NB4 (cell line): Measurements from ENCODE around the gene SCLY.
"Not testable (repeated sequence)": the region's sequence is repeated elsewhere in the genome, so short reads cannot be mapped to it uniquely, and the experiment has no call there.

Experiments used
- DNase-seq: peaks from one replicate; pipeline ENCODE4 v3.0.0; 2010; ENCODE audit warnings: low read depth
- H3K4me3 ChIP-seq: one replicate; pipeline ENCODE4 v1.5.1; 2011; ENCODE audit warnings: mild to moderate bottlenecking, low read depth, low read length, moderate library complexity
- MYC ChIP-seq: IDR thresholded peaks from 2 replicates; pipeline ENCODE4 v1.6.1; 2011; ENCODE audit warnings: low read depth, low read length
- POLR2A ChIP-seq: IDR thresholded peaks from 2 replicates; pipeline ENCODE4 v1.6.1; 2011; ENCODE audit warnings: mild to moderate bottlenecking; ENCODE audit not compliant: insufficient read length; ENCODE audit errors: extremely low read depth
- TF ChIP-seq, protein P1 (sequence below): IDR thresholded peaks from 2 replicates; pipeline ENCODE4 v1.6.1; 2011; ENCODE audit warnings: low read depth, low read length
- TF ChIP-seq, protein P2 (sequence below): IDR thresholded peaks from one replicate; pipeline ENCODE4 v1.5.1; 2012; ENCODE audit warnings: low read depth, low read length

The SCLY gene

DNA sequence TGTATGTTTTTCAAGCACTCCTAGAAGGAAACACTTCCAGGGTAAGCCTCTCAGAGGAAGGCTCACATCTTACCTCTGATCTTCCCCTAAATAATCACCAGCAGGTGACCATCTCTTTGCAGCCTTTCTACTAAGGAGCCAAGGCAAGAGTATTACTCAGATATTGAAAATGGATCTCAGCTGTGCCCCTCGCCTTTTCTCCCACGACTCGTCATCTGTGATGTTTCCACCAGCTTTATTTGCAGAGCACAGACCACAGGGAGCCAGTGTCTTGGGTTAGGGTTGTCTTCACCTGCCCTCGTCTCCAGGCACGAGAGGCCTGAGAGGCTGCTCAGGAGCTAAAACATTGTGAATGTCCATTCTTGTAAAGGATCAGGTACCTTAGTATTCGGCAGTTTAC is 16.9 kb upstream of the SCLY start:
- no peak overlapping the region for H3K4me3 ChIP-seq
- no peak for DNase-seq
- no peak for TF ChIP-seq MYC
- TF ChIP-seq POLR2A: no peak
- TF ChIP-seq, protein P1, sequence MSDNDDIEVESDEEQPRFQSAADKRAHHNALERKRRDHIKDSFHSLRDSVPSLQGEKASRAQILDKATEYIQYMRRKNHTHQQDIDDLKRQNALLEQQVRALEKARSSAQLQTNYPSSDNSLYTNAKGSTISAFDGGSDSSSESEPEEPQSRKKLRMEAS: no peak
- TF ChIP-seq, protein P2, sequence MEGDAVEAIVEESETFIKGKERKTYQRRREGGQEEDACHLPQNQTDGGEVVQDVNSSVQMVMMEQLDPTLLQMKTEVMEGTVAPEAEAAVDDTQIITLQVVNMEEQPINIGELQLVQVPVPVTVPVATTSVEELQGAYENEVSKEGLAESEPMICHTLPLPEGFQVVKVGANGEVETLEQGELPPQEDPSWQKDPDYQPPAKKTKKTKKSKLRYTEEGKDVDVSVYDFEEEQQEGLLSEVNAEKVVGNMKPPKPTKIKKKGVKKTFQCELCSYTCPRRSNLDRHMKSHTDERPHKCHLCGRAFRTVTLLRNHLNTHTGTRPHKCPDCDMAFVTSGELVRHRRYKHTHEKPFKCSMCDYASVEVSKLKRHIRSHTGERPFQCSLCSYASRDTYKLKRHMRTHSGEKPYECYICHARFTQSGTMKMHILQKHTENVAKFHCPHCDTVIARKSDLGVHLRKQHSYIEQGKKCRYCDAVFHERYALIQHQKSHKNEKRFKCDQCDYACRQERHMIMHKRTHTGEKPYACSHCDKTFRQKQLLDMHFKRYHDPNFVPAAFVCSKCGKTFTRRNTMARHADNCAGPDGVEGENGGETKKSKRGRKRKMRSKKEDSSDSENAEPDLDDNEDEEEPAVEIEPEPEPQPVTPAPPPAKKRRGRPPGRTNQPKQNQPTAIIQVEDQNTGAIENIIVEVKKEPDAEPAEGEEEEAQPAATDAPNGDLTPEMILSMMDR: no peak

DNA sequence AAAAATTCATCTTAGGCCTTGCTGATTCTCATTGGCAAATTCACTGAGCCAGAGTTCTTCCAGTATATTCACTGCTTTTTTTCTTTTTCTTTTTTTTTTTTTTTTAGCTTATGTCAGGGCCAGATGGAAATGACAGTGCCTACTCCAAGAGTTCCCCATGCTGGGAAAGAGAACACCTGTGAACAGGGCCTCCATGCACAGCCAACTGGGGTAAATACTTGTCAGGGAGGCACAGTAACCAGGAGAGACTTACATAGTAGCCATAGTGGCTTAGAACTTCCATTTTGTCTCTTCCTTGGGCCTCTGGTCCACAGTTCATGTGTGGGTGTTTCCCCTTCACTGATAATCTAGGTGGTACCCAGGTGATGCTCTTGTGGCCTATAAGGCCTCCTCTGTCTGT is 15.2 kb upstream of the SCLY start:
- H3K4me3 ChIP-seq: no peak overlapping the region
- DNase-seq: no peak
- TF ChIP-seq, protein P2: no peak
- TF ChIP-seq MYC (no peak), POLR2A (no peak)
- TF ChIP-seq, protein P1: no peak

DNA sequence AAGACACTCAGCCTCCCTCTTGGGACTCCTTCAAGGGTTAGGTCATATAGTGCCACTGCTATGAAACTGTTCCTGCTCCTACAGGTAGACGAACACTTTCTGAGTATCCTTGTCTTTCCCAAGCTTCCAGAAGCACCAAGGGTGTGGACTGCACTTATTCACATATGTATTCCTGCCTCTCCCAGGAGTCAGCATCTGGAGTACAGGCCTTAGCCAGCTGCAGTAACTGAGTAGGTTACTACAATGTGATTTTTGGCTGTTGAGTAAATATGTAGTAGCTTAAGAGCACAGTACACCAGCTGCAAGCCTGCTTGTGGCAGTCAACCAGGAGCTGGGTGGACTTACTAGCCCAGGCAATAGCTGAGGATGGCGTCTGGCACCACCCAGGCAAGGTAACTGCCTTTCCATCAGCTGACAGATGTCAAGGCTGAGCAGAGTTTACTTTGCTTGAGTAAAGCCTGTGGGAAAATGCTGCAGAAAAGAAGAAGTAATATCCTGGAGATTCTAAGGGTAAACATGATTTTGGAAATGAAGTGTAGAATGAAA is 14.0 kb upstream of the SCLY start:
- H3K4me3 ChIP-seq: no peak overlapping the region
- TF ChIP-seq, protein P1: no peak
- TF ChIP-seq POLR2A (no peak), MYC (no peak)
- TF ChIP-seq, protein P2: no peak
- no peak for DNase-seq

DNA sequence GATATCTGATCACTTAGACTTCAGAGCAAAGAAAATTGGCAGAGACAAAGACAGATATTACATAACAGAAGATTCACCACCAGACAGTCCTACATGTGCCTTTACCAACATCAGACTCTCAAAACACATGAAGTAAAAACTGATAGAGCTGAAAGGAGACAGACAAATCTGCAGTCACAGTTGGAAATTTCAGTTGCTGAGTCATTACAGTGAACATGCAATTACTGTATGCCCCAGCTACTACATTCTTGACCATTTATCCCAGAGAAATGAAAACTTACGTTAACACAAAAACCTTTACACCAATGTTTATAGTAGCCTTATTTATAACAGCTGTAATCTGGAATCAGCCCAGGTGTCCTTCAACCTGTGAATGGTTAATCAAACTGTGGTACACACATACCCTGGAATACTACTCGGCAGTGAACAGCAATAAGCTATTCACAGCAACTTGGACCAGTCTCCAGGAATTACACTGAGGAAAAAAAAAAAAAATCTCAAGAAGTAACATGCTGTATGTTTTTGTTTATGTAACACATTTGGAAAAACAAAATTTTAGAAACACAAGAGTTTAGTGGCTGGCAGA is 7.5 kb upstream of the SCLY start:
- DNase-seq: peak; percentile 53
- no peak overlapping the region for H3K4me3 ChIP-seq
- no peak for TF ChIP-seq MYC
- TF ChIP-seq, protein P1: peak; percentile 31; the same call in 1 of the 2 replicates

DNA sequence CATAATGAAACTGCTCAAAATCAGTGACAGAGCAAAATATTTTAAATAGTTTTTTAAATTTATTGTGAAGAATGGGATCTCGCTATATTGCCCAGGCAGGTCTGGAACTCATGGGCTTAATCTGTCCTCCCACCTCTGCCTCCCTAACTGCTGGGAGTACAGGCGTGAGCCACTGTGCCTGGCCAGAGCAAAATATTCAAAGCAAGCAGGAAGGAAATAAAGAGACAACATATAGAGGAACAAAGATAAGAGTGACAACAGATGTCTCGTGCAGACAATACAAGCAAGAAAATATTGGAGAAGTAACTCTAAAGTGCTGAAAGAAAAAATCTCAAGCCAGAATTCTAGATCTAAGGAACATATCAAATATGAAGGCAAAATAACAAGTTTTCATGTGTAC is 5.0 kb upstream of the SCLY start:
- TF ChIP-seq MYC (no peak), POLR2A (no peak)
- TF ChIP-seq, protein P1: no peak
- TF ChIP-seq, protein P2: no peak
- no peak for DNase-seq
- no peak overlapping the region for H3K4me3 ChIP-seq

DNA sequence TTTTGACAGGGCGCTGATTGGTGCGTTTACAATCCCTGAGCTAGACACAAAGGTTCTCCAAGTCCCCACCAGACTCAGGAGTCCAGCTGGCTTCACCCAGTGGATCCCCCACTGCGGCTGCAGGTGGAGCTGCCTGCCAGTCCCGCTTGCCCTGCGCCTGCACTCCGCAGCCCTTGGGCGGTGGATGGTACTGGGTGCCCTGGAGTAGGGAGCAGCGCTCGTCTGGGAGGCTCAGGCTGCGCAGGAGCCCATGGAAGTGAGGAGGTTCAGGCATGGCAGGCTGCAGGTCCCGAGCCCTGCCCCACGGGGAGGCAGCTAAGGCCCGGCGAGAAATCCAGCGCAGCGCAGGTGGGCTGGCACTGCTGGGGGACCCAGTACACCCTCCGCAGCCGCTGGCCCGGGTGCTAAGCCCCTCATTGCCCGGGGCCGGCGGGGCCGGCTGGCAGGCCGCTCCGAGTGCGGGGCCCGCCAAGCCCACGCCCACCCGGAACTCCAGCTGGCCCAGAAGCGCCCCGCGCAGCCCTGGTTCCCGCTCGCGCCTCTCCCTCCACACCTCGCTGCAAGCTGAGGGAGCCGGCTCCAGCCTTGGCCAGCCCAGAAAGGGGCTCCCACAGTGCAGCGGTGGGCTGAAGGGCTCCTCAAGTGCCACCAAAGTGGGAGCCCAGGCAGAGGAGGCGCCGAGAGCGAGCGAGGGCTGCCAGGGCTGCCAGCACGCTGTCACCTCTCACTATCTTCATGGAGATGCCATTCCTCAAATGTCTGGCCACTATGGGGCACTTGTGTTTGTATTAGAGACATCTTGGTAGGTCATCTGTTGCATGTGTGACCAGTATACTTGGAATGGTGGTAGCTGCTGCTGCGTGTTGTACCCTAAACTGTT is 2.9 kb upstream of the SCLY start:
- DNase-seq, H3K4me3 ChIP-seq: not testable (repeated sequence)
